Dermis microvascular lymphatic vessel endothelial cell (primary cell): ENCODE measurements around the gene ZNF444. TPM values are rescaled to one million over a fixed set of nuclear protein-coding genes. Genes with fewer than 3 reads are reported as not detected.
A peak's percentile ranks its signal among the peaks of the same experiment; 100 is the strongest.

ENCODE experiments used
- DNase-seq, 2 donors: peaks; one replicate each; pipeline versions ENCODE4 v3.0.0 to v3.0.0-alpha.2; 2010; ENCODE audit warnings: low read depth in 2 of 2
- total RNA-seq: library from RNA; depleted of rRNA; stranded (reverse); fragments of >200 nt; gene quantifications from 2 replicates; pipeline ENCODE4 v1.2.1, GENCODE V29; 2014

Gene ZNF444
- total RNA-seq, 1 donor from 2014 or later = 10.7 TPM

- DNase-seq = peak; percentile 92 to 94
These were observed 19.6 kb upstream of the ZNF444 start, which contains the start of gene ZNF787 for GRCh38 chr19:56121180-56122167. Gene ZNF787, minus strand, starts transcription at chr19:56121295. Its CDS starts 18,078 bp downstream, at chr19:56103217.

GRCh38 chr19:56123266-56123891, 17.7 kb upstream of the ZNF444 start:
- DNase-seq = no peak

- no peak for DNase-seq
These were observed 16.5 kb upstream of the ZNF444 start for GRCh38 chr19:56124578-56124977.

DNA sequence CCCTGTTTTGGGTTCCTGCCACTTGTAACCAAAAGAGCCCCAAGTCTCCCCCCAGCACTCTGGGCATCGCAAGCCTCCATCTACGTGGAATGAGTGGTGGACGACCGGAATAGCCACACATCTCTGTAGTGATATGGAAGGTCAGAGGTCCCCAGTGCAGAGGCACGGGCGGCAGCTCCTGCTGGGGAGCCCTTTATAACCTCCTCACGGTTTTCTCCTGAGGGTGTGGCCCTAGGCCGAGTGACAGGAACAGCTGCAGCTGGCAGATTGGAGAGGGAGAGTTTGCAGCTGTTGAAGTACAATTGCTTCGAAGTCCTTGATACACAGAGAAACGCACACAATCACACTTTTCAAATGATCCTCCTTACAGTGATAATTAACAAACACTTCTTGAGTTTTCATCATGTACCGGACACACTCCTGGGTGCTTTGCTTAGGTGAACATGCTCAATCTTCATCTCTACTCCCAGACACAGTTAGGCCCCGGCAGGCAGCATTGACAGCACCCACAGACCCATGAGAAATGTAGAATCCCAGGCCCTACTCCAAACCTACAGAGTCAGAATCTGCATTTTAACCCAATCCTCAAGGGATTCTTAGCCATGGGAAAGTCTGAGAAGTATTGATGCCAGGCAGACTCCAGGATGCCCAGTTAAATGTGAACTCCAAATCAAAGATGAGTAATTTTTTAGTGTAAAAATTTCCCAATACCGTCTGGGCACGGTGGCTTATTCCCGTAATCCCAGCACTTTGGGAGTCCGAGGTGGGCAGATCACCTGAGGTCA, 15.1 kb upstream of the ZNF444 start:
- no peak for DNase-seq

- DNase-seq = no peak
These were observed 13.9 kb upstream of the ZNF444 start for GRCh38 chr19:56126983-56127780.

DNA sequence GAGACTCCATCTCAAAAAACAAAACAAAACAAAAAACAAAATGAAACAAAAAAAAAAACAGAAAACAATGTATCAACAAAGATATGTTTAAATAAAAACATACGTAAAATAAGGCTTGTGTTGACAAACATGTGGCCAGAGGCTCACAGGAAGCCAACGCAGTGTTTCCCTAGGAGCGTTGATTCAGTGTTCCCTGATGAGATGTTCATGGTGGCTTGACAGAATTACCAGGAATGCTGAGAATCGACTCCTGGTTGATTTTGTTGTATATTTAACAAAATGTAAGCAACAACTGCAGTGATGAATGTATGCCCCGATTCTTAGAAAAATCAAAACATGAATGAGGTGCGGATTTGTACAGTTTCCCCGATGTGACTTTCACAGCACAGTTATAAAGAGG, 11.1 kb upstream of the ZNF444 start:
- no peak for DNase-seq

- DNase-seq = no peak
These were observed 9.4 kb upstream of the ZNF444 start for GRCh38 chr19:56131651-56132050.

DNA sequence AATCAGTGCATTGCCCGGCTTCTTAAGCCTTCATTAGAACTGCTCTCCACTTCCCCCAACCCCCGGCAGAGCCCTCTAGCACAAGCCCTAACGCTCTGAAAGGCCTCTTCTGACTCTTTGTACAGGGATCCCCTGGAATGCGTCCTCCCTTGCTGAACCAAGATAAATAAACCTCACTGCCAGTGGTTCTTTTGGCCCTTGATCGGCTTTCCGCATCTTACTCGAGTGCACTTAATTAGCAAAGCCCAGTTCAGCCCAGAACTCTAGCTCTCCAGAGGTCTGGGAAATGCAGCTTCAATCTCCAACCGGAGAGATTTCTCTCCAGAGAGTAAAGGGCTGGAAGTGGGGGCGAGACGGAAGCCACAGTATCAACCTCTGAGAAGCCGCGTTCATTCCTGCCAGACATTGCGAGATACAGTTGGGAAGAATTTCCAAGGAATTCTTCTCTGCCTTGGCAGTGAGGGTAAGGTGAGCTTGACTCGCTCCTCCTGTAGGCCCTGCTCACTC, 8.7 kb upstream of the ZNF444 start:
- DNase-seq = no peak

DNA sequence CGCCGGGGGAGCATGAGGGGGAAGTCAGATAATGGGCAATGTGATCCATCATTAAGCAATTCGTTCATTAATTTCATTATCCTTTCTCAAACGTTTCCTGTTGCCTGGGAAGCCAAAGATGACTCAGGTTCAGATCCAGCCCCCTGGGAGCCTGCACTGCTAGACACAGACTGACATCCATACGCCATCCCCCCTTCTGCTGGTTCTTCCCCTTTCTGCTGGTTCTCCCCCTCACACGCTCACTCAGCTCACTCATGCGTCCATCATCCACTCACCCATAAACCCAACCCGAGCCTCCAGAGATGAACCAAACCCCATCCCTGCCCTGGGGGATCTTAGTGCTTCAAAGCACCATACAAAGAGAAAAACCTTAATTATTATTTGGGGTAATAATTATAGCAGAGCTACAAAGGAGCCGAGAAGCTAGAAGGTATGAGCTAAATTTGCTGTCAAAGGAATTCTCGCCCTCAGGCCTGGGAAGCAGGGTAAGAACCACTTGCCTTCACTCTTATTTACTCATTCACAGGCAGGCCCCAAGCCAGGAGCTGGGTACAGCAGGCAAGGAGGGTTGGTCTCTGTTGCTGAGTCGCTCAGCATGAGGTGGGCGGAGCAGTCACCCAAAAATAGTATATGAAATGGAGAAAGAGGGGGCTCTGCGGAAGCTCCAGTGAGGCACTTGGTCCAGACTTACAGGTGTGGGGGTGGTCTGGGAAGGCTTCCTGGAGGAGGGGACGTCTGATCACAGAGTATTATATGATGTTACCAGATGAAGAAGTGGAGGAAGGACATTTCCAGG, 7.0 kb upstream of the ZNF444 start:
- no peak for DNase-seq

- DNase-seq = no peak
These were observed 6.5 kb upstream of the ZNF444 start for GRCh38 chr19:56134654-56134921.

DNA sequence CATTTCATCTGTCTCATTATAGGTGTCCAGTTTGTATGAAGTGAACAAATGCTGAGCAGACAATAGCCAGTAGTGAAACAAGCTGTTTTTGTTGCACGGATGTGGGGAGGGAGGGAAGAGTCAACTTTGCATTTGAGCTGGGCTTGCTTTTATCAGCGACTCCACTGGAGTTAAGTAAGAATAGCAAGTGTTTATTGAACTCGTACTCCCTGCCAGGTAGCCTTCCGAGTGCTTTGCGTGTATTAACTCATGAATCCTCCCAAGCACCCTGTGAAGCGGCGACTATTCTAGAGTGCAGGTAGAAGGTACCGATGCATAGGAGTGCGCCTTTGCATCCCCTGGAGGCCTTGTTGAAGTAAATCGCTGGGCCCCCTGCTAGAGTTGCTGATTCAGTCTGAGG, 4.7 kb upstream of the ZNF444 start:
- no peak for DNase-seq

- peak; percentile 52 to 59 for DNase-seq
These were observed 3.7 kb upstream of the ZNF444 start for GRCh38 chr19:56137405-56137804.

DNA sequence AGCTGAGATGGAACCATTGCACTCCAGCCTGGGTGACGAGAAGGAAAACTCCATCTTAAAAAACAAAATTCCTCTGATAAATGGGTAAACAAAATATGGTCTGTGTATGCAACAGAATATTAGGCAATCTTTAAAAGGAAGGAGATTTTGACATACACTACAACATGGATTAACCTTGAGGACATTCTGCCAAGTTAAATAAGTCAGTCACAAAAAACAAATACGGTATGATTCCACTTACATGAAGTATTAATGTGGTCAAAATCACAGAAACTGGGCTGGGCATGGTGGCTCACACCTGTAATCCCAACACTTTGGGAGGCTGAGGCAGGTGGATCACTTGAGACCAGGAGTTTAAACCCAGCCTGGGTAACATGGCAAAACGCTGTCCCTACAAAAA, 3.0 kb upstream of the ZNF444 start:
- DNase-seq = no peak

GRCh38 chr19:56139847-56140582, 1.1 kb upstream of the ZNF444 start:
- DNase-seq = no peak

DNA sequence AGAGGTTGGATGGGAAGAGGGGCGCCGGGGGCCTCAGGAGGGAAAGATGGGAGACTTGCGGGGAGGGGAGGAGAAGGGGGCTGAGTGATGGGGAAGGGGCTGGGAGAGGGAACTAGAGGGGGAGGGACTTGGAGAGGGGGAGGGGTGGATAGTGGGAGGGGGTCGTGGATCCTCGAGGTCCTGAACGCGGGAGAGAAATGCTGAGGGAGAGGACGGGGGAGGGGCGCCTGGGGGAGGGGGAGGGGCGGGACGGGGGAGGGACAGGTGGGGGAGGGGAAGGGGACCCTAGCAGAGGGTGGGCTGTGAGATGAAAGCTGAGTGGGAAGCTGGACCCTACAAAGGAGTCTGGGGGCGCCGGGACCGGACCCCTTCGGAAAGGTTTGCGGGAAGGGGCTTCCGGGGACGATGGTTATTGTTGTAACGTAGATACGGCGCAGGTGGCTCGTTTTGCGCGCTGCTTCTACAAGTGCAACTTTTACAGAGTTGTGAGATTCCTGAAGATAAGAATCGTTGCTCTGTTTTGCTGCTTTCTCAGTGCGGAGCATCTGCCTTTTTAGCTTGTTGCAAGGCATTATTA, 418 bp downstream of the ZNF444 start:
- DNase-seq = peak in 1 of 2 donors; percentile 16

DNA sequence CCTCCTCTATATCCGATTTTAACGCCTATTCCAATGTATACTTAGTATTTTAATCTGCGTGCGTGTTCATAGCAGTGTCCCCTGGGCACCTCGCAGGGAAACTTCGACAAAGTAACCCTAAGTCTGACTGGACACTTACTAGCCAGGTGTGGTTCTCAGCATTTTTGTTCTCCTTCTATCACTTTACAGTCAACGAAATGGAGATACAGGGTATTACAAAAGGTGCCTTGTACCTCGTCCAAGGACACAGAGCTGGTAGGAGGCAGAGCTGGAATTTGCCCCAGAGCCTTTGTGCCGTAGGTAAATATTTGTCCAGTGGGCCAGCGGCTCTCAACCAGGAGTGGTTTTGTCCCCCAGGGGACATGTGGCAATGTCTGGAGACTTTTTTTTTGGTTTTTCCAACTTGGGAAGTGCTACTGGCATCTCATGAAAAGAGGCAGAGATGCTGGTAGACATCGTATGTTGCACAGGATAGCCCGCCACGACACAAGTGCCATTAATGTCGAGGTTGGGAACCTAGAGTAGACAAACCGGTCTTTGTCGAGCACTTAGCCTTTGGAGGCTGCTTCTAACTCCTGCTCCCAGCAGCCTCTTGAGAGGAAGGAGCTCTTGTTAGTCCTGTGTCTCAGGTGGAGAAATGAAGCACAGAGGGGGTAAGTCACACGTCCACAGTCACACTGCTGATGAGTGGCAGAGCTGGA, 1.1 kb downstream of the ZNF444 start:
- DNase-seq = no peak

DNA sequence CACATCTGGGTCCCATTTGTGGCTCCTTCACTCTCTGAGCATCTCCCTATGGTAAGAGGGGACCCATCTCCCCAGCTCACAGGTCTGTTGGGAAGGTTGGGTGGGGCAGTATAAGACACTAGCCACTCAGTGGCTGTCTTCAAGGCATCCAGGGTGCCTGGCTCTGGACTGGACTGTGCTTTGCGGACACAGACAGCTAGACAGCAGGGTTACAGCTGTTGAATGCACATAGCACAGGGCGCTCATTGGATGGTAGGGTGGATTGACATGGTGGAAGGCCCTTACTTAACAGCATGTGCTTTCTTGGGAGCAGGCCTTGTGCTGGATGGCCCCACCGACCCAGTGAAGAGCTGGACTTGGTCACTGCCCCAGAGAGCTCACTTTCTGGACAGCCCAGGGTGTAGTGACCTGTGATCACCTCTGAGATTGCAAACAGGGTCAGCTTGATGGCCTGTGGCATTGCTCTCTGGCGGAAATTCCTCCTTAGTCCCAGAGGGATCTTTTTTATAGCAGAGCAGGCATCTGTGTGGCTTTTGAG, 1.9 kb downstream of the ZNF444 start:
- no peak for DNase-seq

DNA sequence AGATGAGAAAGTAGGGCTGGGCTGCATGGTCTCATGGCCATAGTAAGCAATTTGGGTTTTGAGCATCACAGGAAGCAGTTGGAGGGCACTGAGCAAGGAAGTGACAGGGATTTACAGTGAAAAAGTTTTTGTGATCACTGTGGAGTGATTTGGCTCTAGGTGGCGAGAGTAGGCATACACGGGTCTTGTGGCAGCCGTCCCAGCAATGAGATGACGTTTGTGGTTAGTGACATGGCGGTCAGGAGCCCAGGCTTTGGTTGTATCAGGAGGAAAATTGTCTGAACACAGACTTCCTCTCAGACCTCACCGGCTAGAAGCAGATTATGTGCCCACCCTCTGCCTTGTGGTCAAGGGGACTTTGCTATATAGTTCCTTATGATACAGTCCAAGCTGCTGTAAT, 3.3 kb downstream of the ZNF444 start:
- no peak for DNase-seq
